ENCODE results near the gene SLC46A2. TPM values are rescaled to one million over a fixed set of nuclear protein-coding genes. Genes with fewer than 3 reads are reported as not detected.

SLC46A2 gene, protein sequence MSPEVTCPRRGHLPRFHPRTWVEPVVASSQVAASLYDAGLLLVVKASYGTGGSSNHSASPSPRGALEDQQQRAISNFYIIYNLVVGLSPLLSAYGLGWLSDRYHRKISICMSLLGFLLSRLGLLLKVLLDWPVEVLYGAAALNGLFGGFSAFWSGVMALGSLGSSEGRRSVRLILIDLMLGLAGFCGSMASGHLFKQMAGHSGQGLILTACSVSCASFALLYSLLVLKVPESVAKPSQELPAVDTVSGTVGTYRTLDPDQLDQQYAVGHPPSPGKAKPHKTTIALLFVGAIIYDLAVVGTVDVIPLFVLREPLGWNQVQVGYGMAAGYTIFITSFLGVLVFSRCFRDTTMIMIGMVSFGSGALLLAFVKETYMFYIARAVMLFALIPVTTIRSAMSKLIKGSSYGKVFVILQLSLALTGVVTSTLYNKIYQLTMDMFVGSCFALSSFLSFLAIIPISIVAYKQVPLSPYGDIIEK
- not detected in 5 replicates for total RNA-seq (2022; extraction: Qiagen RNA extraction)

GRCh38 chr9:112890106-112891081, at the start of gene SLC46A2:
TSS of gene SLC46A2 (minus strand) at chr9:112890876. CDS start at chr9:112890681, 195 bp downstream.

Other genes starting within 250 kb of the SLC46A2 start
- 18.3 to 22.0 TPM (median 18.7 TPM) in 5 replicates for gene INIP, start 172.8 kb downstream of the SLC46A2 start, total RNA-seq (2022; extraction: Qiagen RNA extraction)
- gene SNX30, start 140.1 kb downstream of the SLC46A2 start, total RNA-seq (2022; extraction: Qiagen RNA extraction): 4.7 to 6.7 TPM (median 6.1 TPM) in 5 replicates
- gene ZNF883, start 121.3 kb upstream of the SLC46A2 start, total RNA-seq (2022; extraction: Qiagen RNA extraction): 0.79 to 1.1 TPM (median 1.0 TPM) in 5 replicates
- 1.4 to 2.0 TPM (median 1.7 TPM) in 5 replicates for gene ZFP37, start 165.8 kb upstream of the SLC46A2 start, total RNA-seq (2022; extraction: Qiagen RNA extraction)